Activated CD8-positive, alpha-beta memory T cell treated with anti-CD3 and anti-CD28 coated beads for 48 hours (primary cell): Measurements from ENCODE around the gene TACC2.
"Not testable (repeated sequence)": the region's sequence is repeated elsewhere in the genome, so short reads cannot be mapped to it uniquely, and the experiment has no call there.

Experiments
- DNase-seq, 3 experiments: peaks; one replicate each; pipeline ENCODE4 v3.0.0-alpha.2; 2020; ENCODE audit warnings: low read depth in 2 of 3, low spot score in 2 of 3

TACC2 gene

DNA sequence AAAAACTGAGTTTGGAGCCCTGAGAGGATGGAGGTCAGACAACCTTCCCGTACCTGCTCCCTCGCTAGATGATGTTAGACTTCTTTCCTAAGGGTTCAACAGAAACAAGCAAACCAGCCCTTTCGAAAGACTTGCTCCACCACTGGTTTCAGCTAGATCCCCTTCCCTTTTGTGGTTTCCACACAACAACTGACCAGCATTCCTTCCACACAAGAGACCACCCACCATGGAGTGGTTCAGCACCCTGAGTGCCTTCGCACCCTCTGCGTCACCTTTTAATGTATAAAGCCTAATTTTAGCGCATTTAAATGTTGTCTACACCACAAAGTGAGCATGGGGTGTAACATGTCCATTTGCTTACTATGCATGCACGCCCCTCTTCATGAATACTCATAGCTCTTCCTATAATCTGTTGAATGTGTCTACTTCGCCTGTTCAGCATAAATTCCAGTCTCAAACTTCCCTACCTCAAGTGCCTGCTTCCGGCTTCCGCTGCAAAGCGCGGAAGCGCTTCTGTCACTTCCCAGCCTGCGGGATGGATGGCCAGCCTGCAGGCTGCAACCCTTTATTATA is 69.0 kb downstream of the TACC2 start:
- DNase-seq: no peak

DNA sequence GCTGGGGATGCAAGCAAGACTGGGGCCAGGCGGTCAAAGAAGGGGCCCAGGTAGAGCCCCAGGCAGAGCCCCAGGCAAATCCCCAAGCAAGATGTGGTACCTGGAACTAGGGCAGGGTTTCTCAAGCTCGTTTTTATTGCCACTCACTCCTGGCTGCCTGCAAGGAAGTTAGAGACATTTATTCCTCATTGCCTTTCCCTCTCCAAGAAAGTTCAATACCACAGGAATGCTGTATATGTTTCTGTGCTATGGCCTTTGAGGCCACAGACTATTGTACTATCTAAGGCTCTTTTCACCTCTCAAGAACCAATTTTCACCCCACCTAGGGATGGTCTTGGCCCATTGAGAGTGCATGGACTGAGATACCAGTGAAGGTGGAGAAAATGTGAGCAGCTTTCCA is 71.3 kb downstream of the TACC2 start:
- no peak for DNase-seq

- DNase-seq: no peak
Observed at GRCh38 chr10:122062831-122063674, 74.1 kb downstream of the TACC2 start.

GRCh38 chr10:122066337-122066939 is 77.5 kb downstream of the TACC2 start:
- not testable (repeated sequence) for DNase-seq

- no peak for DNase-seq
Observed at GRCh38 chr10:122068844-122069243, 79.9 kb downstream of the TACC2 start.

GRCh38 chr10:122072491-122072890 is 83.5 kb downstream of the TACC2 start:
- no peak for DNase-seq

DNA sequence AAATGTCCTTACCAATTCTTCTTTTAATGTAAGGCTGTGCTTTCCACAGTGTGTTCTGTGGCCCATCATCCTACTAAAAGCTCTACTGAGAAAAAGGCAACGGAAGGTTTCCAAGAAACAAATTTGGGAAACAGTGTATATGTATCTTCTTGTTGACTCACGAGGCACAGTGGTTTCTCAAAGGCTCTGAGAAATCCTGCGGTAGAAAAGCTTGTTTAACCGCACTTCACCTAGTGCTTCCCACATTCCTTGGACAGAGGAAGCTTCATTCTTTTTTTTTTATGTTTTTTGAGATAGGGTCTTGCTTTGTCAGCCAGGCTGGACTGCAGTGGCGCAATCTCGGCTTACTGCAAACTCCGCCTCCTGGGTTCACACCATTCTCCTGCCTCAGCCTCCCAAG is 84.5 kb downstream of the TACC2 start:
- DNase-seq: no peak

- no peak for DNase-seq
Observed at GRCh38 chr10:122075171-122075570, 86.2 kb downstream of the TACC2 start.

DNA sequence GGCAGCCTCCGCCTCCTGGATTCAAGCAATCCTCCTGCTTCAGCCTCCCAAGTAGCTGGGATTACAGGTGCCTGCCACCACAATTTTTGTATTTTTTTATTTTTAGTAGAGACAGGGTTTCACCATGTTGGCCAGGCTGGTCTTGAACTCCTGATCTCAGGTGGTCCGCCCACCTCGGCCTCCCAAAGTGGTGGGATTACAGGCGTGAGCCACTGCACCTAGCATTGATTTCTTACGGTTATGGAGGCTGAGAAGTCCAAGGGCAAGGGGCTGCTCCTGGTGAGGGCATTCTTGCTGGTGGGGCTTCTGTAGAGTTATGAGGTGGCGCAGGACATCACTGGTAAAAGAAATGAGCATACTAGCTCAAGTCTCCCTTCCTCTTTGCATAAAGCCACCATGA is 86.9 kb downstream of the TACC2 start:
- not testable (repeated sequence) for DNase-seq

GRCh38 chr10:122077311-122077875 is 88.4 kb downstream of the TACC2 start:
- no peak for DNase-seq

DNA sequence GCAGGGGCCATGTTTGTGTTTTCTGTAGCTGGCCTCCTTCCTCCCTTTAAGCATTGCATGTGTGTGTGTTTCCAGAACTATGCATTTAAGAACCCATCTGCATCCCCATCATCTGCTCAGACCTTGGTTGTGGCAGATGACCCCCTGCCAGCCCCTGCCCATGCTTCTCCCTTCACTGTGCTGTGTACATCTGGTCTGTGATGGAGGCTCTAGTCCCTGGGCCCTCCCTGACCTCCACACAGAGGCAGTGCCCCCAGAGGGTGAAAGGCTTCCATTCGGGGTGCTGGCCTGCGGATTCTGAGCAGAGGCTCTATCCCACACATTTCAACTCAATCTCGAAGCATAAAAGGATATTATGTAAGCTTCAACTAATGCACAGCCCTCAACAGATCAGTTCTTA is 89.4 kb downstream of the TACC2 start:
- no peak for DNase-seq

- no peak for DNase-seq
Observed at GRCh38 chr10:122078965-122079795, 90.2 kb downstream of the TACC2 start.

DNA sequence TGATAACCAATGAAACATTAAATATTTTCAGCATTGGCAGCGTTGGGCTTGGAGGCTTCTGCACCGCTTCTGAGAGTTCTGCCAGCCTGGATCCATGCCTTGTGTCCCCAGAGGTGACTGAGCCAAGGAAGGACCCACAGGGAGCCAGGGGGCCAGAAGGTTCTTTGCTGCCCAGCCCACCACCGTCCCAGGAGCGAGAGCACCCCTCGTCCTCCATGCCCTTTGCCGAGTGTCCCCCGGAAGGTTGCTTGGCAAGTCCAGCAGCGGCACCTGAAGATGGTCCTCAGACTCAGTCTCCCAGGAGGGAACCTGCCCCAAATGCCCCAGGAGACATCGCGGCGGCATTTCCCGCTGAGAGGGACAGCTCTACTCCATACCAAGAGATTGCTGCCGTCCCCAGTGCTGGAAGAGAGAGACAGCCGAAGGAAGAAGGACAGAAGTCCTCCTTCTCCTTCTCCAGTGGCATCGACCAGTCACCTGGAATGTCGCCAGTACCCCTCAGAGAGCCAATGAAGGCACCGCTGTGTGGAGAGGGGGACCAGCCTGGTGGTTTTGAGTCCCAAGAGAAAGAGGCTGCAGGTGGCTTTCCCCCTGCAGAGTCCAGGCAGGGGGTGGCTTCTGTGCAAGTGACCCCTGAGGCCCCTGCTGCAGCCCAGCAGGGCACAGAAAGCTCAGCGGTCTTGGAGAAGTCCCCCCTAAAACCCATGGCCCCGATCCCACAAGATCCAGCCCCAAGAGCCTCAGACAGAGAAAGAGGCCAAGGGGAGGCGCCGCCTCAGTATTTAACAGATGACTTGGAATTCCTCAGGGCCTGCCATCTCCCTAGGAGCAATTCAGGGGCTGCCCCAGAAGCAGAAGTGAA is 93.9 kb downstream of the TACC2 start:
- DNase-seq: no peak

- no peak for DNase-seq
Observed at GRCh38 chr10:122083478-122084025, 94.6 kb downstream of the TACC2 start.

GRCh38 chr10:122084286-122085041 is 95.5 kb downstream of the TACC2 start:
- DNase-seq: no peak

DNA sequence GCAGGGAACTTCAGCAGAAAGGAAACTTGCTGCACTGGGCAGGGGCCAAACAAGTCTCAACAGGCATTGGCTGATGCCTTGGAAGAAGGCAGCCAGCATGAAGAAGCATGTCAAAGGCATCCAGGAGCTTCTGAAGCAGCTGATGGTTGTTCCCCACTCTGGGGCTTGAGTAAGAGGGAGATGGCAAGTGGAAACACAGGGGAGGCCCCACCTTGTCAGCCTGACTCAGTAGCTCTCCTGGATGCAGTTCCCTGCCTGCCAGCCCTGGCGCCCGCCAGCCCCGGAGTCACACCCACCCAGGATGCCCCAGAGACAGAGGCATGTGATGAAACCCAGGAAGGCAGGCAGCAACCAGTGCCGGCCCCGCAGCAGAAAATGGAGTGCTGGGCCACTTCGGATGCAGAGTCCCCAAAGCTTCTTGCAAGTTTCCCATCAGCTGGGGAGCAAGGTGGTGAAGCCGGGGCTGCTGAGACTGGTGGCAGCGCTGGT is 96.5 kb downstream of the TACC2 start:
- no peak for DNase-seq

DNA sequence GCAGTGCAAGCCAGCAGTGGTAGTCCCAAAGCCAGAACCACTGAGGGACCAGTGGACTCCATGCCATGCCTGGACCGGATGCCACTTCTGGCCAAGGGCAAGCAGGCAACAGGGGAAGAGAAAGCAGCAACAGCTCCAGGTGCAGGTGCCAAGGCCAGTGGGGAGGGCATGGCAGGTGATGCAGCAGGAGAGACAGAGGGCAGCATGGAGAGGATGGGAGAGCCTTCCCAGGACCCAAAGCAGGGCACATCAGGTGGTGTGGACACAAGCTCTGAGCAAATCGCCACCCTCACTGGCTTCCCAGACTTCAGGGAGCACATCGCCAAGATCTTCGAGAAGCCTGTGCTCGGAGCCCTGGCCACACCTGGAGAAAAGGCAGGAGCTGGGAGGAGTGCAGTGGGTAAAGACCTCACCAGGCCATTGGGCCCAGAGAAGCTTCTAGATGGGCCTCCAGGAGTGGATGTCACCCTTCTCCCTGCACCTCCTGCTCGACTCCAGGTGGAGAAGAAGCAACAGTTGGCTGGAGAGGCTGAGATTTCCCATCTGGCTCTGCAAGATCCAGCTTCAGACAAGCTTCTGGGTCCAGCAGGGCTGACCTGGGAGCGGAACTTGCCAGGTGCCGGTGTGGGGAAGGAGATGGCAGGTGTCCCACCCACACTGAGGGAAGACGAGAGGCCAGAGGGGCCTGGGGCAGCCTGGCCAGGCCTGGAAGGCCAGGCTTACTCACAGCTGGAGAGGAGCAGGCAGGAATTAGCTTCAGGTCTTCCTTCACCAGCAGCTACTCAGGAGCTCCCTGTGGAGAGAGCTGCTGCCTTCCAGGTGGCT is 97.7 kb downstream of the TACC2 start:
- no peak for DNase-seq

DNA sequence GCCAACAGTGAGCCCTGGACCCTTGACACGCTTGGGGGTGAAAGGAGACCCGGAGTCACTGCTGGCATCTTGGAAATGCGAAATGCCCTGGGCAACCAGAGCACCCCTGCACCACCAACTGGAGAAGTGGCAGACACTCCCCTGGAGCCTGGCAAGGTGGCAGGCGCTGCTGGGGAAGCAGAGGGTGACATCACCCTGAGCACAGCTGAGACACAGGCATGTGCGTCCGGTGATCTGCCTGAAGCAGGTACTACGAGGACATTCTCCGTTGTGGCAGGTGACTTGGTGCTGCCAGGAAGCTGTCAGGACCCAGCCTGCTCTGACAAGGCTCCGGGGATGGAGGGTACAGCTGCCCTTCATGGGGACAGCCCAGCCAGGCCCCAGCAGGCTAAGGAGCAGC is 98.5 kb downstream of the TACC2 start:
- no peak for DNase-seq
